ACC112 (cell line): ENCODE results near the gene FAM107A.

ENCODE experiments used
- H2AFZ ChIP-seq: fragments of 200-600 bp; sonication (generic); one replicate; pipeline ENCODE4 v1.6.0; 2017; ENCODE audit warnings: antibody characterized with exemption, low read length; ENCODE audit not compliant: unreplicated experiment
- H3K27ac ChIP-seq: fragments of 200-600 bp; sonication (generic); 2 replicates; pipeline ENCODE4 v1.5.1; 2014; ENCODE audit warnings: low read depth, mild to moderate bottlenecking, antibody characterized with exemption, low read length, moderate library complexity
- H3K27me3 ChIP-seq: fragments of 200-600 bp; sonication (generic); 2 replicates; pipeline ENCODE4 v1.6.1; 2014; ENCODE audit warnings: mild to moderate bottlenecking, antibody characterized with exemption, low read length, moderate library complexity, mixed read lengths; ENCODE audit not compliant: insufficient read depth
- H3K36me3 ChIP-seq: fragments of 200-600 bp; sonication (generic); 2 replicates; pipeline ENCODE4 v1.6.1; 2016; ENCODE audit warnings: mild to moderate bottlenecking, antibody characterized with exemption, low read length, moderate library complexity, mixed read lengths; ENCODE audit not compliant: insufficient read depth
- H3K4me1 ChIP-seq: fragments of 200-600 bp; sonication (generic); one replicate; pipeline ENCODE4 v1.6.1; 2016; ENCODE audit warnings: low read length, mixed read lengths; ENCODE audit not compliant: insufficient read depth, unreplicated experiment, control insufficient read depth
- H3K4me3 ChIP-seq: fragments of 200-600 bp; sonication (generic); 2 replicates; pipeline ENCODE4 v1.5.1; 2014; ENCODE audit warnings: mild to moderate bottlenecking, low read depth, low read length
- H3K79me2 ChIP-seq: fragments of 200-600 bp; sonication (generic); one replicate; pipeline ENCODE4 v1.6.0; 2016; ENCODE audit warnings: low read length; ENCODE audit not compliant: control insufficient read depth, unreplicated experiment, insufficient read depth

Gene FAM107A

DNA sequence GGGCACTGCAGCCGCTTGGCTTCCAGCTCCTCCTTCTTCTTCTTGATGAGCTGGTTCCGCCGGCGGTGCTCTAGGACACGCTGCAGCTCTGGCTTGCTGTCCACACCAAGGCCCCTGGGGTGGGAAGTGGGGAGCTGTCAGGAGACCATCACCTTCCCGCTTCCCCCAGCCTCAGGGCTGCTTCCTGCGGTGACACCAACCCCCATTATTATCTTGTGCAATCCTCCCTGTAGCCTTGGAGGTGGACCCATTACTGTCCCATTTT is 10.0 kb downstream of the FAM107A start:
- Histone ChIP-seq H3K27me3 (no peaks in the 10 kb centered on the region), H3K36me3 (no peaks in the 10 kb centered on the region), H3K27ac (no peak overlapping the region), H3K4me1 (peaks cover 21% of the 10 kb centered on the region), H3K79me2 (no peaks in the 10 kb centered on the region), H3K4me3 (no peak overlapping the region), H2AFZ (no peak overlapping the region)

DNA sequence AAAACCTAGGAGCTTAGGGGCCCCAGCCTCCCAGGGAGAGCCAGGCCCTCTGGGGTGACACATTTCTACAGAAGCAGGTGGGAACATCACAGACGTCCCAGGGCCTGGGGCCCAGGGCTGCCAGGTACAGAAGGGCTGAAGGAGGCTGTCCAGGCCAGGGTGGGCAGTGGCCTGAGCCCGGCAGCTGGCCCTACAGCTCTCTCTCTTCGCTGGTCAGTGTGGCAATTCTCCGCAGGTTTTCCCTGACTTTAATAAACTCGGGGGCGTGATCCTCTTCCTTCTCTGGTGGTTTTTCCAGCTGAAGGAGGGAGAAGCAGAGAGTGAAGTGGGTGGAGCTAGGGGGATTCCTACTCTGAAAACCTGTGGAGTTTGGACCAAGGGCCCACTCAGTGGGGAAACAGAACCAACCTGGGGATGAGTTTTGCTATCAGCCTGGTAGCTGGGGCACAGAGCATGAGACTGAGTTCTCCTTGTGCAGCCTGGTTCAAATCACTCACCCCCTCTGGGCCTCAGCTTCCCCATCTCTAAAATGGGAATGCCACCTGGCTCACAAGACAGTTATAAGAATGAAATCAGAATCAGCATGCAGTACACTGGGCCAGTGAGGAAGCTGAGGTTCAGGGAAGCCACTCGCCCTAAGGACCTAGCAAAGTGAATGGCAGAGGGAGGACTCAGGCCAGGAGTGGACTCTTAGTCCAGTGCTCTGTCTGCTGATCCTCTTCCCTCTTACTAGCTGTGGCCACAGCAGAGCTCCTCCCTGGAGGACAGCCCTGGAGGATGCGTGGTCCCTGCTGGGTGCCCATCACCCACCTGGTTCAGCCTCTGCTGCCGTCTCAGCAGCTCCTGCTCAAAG is 10.6 kb downstream of the FAM107A start:
- H3K4me1 ChIP-seq = peaks cover 21% of the 10 kb centered on the region
- H2AFZ ChIP-seq = no peak overlapping the region
- H3K4me3 ChIP-seq = no peak overlapping the region
- no peaks in the 10 kb centered on the region for H3K27me3 ChIP-seq
- no peak overlapping the region for H3K27ac ChIP-seq
- H3K36me3 ChIP-seq = no peaks in the 10 kb centered on the region
- H3K79me2 ChIP-seq = no peaks in the 10 kb centered on the region

DNA sequence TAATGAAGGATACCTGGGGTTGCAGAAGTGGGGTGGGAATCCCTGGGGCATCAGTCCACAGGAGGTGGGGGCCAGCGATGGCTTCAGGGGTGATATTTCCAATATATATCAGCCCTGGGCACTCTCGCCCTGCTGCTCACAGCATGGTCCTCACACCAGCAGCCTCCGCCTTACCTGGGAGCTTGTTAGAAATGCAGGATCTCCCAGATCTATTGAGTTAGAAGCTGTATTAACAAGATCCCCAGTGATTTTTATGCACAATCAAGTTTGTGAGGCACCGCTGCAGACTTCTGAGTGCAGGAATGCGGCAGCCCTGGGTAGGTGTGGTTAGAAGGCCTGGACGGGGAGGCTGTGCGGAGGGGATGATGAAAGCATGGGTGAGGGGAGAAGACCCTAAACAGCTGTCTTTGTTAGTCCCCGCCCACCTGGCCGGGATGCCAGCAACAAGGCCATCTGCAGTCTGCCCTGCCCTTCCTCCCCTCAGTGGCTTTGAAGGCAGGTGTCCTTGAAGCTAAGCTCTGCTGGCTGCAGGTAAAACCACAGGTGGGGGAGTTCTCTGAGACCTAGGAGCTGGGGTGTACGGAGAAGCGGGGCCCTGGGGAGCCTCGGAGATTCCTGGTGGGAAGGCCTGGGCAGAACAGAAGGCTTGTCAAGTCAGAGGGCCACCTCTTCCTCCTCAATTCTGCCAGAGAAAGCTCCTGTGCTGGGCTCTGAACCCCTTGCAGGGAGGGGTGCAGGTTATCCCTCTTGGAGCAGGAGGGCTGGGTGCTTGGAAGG is 11.4 kb downstream of the FAM107A start:
- Histone ChIP-seq H3K36me3 (no peaks in the 10 kb centered on the region), H3K4me3 (no peak overlapping the region), H2AFZ (no peak overlapping the region), H3K27me3 (no peaks in the 10 kb centered on the region), H3K27ac (no peak overlapping the region), H3K79me2 (no peaks in the 10 kb centered on the region), H3K4me1 (peaks cover 26% of the 10 kb centered on the region)

DNA sequence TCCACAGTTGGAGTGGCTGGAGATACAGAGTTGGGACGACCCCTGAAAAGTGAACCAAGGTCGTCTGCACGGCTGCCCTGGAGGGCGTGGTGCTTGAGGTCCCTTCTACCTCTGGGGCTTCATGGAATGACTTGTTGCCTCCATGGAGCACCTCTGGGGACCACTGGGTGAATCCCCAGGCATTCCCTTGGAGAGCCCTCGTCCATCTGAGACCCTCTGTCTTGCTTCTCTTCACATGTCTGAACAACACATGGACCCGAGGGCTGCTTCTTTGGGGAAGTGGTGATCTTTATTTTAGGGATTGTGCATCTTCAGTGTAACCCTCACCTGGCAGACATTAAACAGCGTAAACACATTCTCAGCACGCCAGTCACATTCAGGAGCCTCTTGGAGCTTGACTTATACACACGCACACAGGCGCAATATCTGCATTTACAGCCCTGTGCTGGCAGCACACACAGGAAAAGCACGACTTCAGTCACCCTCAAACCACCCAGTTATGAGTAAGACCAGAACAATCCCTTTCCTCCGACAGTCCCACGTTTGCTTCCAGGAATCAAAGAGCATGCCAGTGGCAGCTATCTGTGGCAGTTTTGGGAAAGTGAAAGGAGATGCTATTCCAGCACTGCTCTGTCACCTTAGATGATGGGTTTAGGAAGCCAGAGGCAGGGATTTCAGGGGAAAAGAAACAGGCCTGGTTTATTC is 12.6 kb downstream of the FAM107A start:
- Histone ChIP-seq H3K36me3 (no peaks in the 10 kb centered on the region), H3K4me1 (peaks cover 26% of the 10 kb centered on the region), H3K79me2 (no peaks in the 10 kb centered on the region), H3K4me3 (peak overlapping the region; percentile 53; the same call in 1 of the 2 replicates), H2AFZ (peak overlapping the region; percentile 55), H3K27ac (peak overlapping the region; percentile 80), H3K27me3 (no peaks in the 10 kb centered on the region)

DNA sequence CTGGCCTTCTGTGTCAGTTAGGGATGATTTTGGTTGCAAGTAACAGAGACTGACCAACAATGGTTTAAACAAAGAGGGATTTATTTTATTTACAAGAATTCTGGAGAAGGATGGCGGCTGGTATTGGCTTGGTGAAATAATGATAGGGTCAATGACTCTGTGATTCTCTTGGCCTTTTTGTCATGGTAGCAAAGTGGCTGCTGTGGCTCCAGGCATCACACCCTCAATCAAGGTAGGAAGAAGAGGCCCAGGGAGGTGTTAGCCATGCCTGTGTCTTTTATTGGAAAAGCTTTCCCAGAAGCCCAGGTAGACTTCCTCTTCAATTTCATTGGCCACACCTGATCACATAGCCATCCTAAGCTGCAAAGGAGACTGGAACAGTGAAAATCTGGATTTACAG is 13.1 kb downstream of the FAM107A start:
- Histone ChIP-seq H3K79me2 (no peaks in the 10 kb centered on the region), H3K4me3 (no peak overlapping the region), H2AFZ (no peak overlapping the region), H3K36me3 (no peaks in the 10 kb centered on the region), H3K4me1 (peaks cover 26% of the 10 kb centered on the region), H3K27me3 (no peaks in the 10 kb centered on the region), H3K27ac (peak overlapping the region; percentile 80; the same call in 1 of the 2 replicates)

DNA sequence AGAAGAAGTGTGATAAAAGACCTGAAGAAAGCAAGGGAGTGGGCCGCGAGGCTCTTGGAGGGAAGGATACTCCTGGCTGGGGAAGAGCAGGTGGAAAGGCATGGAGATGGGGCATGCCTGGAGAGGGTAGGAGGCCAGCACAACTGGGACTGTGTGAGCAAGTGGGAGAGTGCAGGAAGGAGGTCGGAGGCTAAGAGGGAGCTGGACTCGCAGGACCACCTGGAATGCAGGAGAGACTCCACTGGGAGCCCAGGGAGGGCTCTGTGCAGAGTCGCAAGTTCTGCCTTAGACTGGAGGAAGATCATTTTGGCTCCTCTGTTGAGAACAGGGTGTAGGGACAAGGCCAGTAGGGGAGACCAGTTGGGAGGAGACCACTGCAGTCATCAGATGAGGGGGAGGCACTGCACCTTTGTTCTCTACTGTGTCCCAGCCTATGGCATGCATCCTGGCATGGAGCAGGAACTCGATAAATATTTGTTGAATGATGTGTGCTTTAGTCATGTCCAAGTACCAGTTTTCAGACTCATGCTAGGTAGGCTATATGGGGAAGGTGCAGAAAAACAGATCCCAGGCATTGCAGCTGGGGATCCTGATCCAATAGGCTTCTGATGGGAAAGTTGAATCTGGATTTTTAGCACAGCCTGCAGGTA is 13.7 kb downstream of the FAM107A start:
- H3K27ac ChIP-seq = no peak overlapping the region
- H3K36me3 ChIP-seq = no peaks in the 10 kb centered on the region
- no peaks in the 10 kb centered on the region for H3K79me2 ChIP-seq
- H2AFZ ChIP-seq = no peak overlapping the region
- no peak overlapping the region for H3K4me3 ChIP-seq
- no peaks in the 10 kb centered on the region for H3K27me3 ChIP-seq
- H3K4me1 ChIP-seq = peaks cover 26% of the 10 kb centered on the region

DNA sequence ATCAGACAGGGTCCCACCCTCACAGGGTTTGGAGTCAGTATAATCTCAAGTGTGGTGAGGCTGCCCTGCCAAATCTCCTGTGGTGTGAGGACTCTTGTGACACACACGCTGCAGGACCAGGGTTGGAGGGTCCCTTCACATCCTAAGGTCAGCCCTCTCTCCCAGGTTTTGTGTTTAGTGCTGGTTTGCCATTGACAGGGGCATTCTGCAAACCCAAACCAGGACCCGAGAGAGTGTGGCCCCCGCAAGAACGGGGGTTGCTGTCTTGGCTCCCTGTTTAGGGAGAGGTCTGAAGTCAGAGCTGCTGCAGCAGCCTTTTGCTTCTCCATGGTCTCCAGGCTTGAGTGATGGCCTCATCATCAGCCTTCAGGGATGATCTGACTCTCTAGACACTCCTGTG is 14.7 kb downstream of the FAM107A start:
- H3K36me3 ChIP-seq = no peaks in the 10 kb centered on the region
- H3K79me2 ChIP-seq = no peaks in the 10 kb centered on the region
- H2AFZ ChIP-seq = no peak overlapping the region
- H3K27me3 ChIP-seq = no peaks in the 10 kb centered on the region
- H3K27ac ChIP-seq = no peak overlapping the region
- H3K4me3 ChIP-seq = no peak overlapping the region
- H3K4me1 ChIP-seq = peaks cover 26% of the 10 kb centered on the region

DNA sequence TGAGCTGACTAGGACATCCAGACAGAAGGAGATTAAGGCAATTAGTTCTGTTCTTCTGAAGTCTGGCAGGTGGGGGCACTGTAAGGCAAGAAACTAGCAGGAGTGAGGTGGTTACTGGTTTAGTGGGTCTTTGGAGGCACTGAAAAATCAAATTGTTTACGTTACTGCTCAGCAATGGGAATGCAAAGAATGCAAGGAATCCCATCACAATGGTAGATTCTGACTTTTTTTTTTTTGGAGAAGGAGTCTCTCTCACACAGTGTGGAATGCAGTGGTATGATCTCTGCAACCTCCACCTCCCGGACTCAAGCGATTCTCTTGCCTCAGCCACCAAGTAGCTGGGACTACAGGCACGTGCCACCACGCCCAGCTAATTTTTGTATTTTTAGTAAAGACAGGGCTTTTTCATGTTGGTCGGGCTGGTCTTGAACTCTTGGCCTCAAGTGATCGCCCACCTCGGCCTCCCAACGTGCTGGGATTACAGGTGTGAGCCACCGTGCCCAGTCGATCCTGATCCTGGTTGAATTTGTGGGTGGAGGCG is 16.4 kb downstream of the FAM107A start:
- Histone ChIP-seq H3K36me3 (no peaks in the 10 kb centered on the region), H3K79me2 (no peaks in the 10 kb centered on the region), H3K27me3 (no peaks in the 10 kb centered on the region), H3K27ac (peak overlapping the region; percentile 52), H3K4me3 (no peak overlapping the region), H3K4me1 (peaks cover 26% of the 10 kb centered on the region), H2AFZ (no peak overlapping the region)

DNA sequence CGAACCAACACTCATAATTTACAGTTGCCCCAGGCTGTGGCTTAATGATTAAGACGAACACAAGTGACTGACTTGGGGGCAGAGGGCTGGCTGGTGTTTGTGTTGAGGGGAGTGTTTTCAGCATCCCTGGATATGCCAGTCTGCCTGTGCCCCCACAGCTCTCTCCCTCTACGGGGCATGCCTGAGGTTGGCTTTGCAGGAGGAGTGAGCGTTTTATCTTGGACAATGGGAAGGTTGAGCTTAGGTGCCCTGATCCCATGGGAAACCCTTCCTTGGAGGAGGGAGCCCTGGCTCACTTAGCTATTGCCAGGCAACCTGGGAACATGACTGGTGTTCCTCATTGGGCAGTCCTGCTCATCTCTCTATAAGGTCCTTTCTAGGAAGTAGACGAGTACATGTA is 17.6 kb downstream of the FAM107A start:
- H3K27me3 ChIP-seq = no peaks in the 10 kb centered on the region
- no peak overlapping the region for H3K4me3 ChIP-seq
- peaks cover 20% of the 10 kb centered on the region for H3K4me1 ChIP-seq
- no peak overlapping the region for H3K27ac ChIP-seq
- H2AFZ ChIP-seq = no peak overlapping the region
- H3K79me2 ChIP-seq = no peaks in the 10 kb centered on the region
- no peaks in the 10 kb centered on the region for H3K36me3 ChIP-seq

DNA sequence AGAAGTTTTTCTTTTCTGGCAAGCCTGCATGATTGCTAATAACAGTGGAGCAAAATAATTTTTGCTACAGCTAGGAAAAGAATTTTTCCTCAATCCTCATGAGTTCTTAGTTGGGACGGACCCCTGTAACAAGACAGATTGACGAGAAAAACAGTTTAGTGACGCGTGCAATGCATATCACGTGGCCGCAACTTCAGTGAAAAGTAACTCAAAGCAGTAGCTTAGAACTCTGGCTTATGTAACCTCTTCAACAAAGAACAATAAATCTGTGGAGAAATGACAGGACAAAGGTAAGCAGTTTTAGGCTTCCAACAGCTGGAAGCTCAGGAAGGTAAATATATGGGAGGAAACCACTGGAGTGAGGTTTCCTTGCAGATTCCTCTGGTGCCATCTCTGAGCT is 19.7 kb downstream of the FAM107A start:
- Histone ChIP-seq H3K27me3 (no peaks in the 10 kb centered on the region), H3K27ac (no peak overlapping the region), H2AFZ (no peak overlapping the region), H3K4me1 (peaks cover 5% of the 10 kb centered on the region), H3K4me3 (no peak overlapping the region), H3K79me2 (no peaks in the 10 kb centered on the region), H3K36me3 (no peaks in the 10 kb centered on the region)
